NAMALWA (cell line): Measurements from ENCODE around the gene RAB11FIP4.

Experiments
- DNase-seq: peaks from one replicate; pipeline ENCODE4 v3.0.0-alpha.2; 2015; ENCODE audit warnings: low spot score

The RAB11FIP4 gene

DNA sequence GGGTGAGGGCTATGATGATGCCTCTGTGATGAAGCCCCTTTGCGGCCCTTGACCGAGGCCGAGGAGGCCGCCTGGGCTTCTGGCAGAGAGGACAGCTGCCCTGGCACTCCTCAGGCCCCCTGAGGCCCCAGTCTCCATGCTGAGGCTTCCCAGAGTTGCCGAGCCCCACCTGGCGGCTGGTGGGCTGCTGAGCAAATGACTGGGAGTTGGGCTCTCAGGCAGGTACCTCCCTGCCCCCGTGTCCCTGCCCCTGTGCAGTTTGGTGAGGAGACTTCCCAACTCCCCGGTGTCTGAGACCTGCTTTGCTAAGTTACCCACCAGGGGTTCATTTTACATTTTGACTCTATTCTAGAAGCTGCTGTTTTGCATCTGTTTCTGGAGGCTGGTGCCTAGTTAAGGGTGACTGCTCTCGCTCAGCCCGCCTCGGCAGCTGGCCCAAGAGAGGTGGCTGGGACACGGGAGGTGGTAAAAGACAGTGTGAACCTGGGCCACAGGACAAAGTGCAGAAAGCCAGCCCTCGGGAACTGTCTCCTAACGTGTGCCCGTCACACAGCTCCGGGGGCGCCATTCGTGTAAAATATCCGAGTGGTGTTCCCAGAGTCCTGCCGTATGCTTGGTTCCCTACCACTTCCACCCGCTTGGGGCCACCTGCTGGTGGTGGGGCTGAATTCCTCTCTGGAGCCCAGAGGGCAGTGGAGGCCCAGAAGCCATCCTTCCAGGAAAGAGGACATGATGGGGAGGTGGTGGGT, 134.5 kb downstream of the RAB11FIP4 start:
- peak; percentile 60 for DNase-seq

DNA sequence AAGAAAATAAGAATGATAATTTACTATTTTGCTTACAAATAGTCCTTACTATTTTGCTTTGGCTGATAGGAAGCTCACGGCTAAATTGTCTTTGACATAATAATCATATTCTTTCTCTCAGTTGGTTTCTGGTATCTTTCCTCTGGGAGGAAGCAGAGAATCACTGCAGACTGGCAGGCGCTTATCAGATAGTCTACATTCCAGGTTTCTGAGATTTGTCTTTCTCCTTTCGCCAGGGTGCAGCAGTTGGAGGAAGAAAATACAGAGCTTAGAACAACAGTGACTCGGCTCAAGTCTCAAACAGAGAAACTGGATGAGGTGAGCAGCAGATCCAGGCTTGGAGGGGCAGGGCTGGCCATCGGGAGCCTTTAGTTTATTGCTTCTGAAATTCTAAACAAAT, 136.1 kb downstream of the RAB11FIP4 start:
- no peak for DNase-seq

- DNase-seq, result no peak
These were observed 136.9 kb downstream of the RAB11FIP4 start for GRCh38 chr17:31528291-31528874.

DNA sequence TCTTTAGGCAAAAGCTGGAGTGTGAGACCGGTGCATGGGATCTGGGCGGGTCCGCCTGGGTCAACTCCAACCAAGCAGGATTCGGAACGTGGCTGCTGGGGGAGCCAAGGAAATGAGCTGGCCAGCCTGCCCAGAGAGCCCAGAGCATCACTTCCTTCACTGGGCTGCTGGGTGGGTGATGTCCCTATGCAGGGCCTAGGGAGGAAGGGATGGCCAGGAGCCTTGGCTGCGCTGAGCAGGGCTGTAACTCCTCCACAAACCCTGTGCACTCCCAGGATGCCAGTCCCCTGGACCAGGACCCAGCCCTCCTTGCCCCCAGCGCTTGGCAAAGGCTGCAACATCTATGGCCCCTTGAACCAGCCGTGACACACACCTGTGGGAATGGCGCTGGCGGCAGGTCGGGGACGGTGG, 138.4 kb downstream of the RAB11FIP4 start:
- no peak for DNase-seq

GRCh38 chr17:31530391-31530985, 139.0 kb downstream of the RAB11FIP4 start:
- no peak for DNase-seq

DNA sequence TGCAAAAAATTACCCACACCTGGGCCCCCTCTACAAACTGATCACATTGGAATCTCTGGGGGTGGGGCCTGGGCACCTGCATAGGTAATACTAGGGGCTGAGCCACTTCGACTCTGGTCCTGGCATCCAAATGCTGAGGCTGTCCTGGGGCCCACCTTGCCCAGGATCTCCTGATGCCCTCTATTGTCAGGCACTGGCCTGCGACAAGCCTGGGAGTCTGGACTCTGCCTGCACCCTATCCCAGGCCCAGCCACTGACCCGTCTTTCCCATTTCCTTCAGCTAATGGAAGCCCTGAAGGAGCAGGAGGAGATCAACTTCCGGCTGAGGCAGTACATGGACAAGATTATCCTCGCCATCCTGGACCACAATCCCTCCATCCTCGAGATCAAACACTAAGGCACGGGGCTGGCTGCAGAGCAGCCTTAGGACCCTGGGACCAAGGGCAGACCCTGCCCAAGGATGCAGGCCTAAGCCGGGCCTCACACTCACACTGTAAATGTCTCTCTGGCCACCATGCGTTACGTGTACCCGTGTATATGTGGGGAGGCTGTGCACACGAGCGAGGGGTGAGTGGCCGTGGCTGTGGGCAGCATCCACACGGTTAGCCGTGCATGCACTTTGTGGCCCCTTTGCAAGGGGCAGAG, 140.0 kb downstream of the RAB11FIP4 start:
- DNase-seq, result no peak

DNA sequence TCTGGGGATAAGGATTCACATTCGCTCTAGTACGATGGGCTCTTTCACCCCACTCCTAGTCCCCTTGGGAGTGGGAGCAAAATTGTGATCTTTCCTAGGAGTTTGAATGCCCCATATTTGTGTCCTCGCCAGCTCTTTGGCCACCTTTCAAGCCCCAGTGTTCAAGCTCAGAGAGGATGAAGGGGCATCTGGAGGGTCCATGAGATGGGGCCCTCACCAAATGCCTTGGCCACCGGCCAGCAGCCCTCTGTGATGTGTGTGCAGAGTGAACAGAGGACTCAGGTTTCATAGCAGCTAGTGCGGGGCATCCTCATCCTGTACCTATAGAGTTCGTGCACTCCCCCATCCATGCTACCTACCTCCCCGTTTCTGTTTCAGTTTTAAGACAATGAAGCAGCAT, 140.6 kb downstream of the RAB11FIP4 start:
- DNase-seq, result no peak

GRCh38 chr17:31532526-31532925, 141.1 kb downstream of the RAB11FIP4 start:
- no peak for DNase-seq

DNA sequence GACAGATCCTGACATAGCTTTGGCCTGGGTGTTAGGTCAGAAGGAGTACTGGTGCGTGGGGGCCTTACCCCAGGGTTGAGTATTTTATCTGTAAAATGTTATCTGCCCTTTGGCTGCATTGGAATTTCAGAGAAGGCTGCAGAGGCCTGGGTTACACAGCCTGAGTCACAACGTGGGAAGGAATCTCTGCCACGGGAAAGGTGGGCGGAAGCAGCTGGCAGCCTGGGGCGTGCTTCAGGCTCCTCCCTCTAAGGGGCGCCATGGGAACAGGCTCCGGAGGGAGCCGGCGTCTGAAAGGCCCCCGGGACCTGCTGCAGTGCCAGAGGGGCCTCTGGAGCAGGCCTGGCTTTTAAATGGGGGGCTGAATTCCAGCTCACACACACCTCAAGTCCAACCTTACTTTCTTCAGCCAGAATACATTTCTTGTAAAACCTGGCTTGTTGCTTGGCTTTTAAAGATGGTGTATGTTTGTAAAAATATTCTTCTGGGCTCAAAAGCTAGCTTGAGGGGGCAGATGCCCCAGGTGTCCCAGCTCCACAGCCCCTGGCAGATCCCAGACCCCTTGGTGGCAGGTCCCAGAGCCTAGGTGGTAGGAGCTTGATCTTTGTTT, 142.2 kb downstream of the RAB11FIP4 start:
- DNase-seq, result no peak

DNA sequence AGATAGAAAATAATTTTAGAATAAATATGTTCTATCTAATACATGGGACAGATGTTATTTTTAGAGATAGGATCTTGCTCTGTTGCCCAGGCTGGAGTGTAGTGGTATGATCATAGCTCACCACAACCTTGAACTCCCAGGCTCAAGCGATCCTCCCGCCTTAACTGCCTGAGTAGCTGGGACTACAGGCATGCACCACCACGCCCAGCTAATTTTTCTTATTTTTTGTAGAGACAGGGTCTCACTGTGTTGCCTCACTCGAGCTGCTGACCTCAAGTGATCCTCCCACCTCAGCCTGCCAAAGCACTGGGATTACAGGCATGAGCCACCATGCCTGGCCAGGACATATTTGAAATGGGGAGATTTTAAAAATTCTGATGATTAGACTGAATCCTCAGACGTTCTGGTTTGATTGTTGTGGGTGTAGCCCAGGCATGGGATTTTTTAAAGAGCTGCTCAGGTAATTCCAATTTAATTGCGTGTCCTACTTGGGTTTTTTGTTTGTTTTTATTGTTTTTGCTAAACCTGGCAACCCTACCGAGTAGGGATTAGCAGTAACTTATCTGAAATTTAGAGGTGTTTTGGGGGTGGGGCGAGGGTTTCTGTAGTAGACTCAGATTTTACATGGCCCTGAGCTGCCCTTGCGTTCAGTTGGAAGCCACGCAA, 142.9 kb downstream of the RAB11FIP4 start:
- DNase-seq, result no peak

- peak; percentile 77 for DNase-seq
These were observed 144.1 kb downstream of the RAB11FIP4 start for GRCh38 chr17:31535581-31535981.

DNA sequence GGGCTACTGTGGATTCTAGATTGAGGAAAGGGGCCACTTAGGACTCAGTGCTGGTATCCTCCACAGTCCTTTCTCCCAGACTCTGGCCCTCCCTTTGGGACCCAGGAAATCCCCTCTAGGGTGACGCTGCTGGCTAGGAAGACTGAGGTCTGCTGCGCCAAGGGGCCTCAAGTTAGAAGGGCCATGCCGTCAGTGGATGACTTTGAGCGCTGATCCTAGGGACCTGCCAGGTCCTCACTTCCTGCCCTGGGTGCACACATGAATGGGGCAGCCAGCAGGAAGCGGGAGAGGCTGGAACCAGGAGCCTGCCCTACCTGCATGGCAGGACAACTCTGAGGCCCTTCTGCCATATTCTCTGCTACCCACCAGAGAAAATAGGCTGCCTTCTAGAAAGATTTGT, 145.0 kb downstream of the RAB11FIP4 start:
- no peak for DNase-seq

DNA sequence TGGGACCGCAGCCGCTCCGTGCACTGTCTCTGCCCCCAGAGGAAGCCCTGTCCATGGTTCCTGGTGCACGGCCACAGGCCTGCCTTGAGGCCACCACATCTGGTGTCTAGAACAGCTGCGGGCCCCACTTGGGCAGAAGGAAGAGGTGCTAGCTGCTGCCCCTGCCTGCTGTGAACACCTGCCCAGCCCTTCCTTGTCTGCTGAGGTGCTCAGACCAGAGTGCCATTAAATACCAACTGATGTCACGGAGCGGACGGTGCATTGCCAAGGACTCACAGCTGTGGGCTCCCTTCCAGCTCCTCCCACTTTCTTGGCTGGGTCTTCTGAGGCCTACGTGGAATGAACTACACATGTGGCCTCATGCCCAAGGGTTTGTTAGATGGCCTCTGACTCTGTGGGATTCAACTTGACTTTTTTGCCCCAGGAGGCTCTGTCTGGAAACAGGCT, 146.1 kb downstream of the RAB11FIP4 start:
- peak; percentile 91 for DNase-seq

DNA sequence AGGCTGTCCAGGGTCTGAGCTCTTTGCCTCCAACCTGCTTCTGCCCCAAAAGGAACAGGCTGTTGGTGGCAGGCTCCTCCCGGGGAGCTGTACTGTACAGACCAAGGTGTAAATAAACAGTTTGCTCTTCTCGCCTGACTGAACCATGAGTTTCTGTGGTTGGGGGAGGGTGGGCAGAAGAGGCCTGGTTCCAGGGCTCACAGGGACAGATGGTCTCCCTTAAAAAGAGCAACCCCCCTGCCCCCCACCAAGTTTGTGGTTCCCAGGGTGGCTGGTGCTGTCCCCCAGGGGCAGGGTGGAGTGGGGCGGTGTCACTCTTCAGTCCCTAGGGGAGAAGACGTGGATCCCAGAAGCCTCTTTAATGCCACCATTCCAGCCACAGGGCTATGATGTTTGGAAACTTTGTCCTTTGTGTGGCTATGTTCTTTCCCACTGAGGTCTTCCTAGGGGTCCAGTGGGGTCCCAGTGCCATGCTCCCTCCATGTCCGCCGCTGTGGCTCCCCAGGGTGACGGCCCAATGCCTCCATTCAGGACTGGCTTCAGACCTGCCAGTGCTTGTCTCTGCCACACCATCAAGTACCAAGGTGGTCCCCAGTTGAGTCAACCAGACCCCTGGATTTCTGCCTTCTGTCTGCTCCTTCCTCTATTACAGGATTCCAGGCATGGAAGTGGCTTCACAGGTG, 146.7 kb downstream of the RAB11FIP4 start:
- peak; percentile 80 for DNase-seq

- DNase-seq, result peak; percentile 21
These were observed 149.3 kb downstream of the RAB11FIP4 start for GRCh38 chr17:31540602-31541307.

DNA sequence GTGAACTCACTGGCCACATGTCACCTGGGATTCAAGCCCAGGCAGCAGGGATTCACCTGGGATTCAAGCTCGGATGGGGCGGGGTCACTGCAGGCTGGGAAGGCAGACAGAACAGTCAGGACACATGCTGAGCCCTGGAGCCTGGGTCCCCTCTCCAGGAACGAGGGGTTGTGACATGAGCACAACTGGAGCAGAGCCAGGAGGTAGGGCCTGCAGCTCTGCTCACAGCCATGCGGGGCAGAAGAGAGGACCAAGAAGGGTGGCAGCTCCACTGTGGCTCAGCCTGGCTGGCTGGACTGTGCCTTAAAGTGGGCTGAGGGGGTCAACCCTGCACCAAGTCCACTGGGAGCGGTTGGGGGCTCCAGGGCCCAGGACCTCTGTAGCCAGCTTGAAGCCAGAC, 150.1 kb downstream of the RAB11FIP4 start:
- peak; percentile 61 for DNase-seq

- DNase-seq, result no peak
These were observed 152.7 kb downstream of the RAB11FIP4 start for GRCh38 chr17:31544186-31544585.

GRCh38 chr17:31546650-31547049, 155.2 kb downstream of the RAB11FIP4 start:
- no peak for DNase-seq

DNA sequence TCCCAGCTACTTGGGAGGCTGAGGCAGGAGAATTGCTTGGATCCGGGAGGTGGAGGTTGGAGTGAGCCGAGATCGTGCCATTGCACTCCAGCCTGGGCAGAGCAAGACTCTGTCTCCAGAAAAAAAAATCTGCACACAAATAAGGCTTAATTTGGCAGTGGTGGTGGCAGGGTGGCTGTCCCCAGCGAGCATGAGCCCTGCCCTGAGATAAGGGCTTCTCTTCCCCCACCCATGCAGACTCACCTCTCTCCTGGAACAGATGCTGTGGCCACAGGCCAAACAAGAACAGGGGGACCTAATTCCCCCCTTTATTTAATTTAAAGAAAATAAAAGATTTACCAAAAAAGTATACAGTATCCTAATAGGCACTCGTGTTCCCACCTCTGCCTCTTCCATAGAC, 157.2 kb downstream of the RAB11FIP4 start:
- DNase-seq, result peak; percentile 37

- DNase-seq, result peak; percentile 70
These were observed 157.6 kb downstream of the RAB11FIP4 start for GRCh38 chr17:31549121-31549524.
